Activated CD4-positive, alpha-beta T cell treated with anti-CD3 and anti-CD28 coated beads for 48 hours (primary cell): ENCODE measurements around the gene PPP3R1.

Experiments used
- DNase-seq: peaks from one replicate; pipeline ENCODE4 v3.0.0-alpha.2; 2020

The PPP3R1 gene

DNA sequence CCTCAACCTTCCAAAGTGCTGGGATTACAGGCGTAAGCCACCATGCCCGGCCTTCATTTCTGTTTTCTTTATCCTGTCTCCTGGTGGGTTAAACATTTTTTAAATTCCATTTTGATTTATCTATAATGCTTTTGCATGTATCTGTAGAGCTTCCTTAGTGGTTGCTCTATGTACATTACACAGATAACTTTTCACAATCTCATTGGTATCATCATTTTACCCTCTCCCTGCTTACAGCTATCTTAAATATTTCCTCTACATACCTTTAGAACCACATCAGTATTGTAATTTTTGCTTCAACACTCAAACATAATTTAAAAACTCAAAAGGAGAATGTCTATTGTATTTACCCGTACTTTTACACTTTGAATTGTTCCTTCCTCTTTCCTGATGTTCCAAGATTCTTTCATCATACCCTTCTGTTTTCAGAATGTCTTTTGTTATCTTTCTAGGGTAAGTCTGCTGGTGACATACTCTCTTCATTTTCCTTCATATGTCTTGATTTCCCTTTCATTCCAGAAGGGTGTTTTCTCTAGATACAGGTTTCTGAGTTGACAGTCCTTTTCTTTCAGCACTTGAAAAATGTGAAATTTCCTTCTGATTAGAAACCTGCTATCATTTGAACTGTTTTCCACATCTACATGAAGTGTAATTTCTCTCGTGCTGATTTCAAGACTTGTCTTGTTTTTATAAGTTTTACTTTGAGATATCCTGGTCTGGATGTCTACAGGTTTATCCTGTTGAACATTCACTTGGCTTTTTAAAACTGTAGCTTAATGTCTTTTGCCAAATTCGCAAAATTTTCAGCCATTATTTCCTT is 21.9 kb downstream of the PPP3R1 start:
- DNase-seq, result no peak

GRCh38 chr2:68226794-68227193 is 25.5 kb downstream of the PPP3R1 start:
- no peak for DNase-seq

DNA sequence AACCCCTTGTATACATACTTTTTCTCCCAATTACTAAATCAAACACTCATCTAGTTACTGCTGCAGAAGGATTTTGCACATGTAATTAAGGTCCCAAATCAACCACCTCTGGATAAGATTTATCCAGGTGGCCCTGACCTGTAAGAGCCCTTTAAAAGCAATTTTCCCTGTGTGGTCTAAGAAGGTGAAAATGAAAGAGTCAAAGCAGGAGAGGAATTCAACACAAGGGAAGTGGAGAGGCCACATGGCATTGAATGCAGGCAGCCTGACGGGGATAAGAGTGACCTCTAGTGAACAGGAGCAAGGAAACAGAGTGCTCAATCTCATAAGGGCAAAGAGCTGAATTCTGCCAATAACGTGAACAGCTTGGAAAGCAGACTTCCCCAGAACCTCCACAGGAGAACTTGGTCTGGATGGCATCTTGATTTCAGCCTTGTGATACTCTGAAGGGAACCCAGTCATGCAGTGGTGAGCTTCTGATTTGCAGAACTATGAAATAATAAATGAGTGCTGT is 27.2 kb downstream of the PPP3R1 start:
- DNase-seq, result no peak

- DNase-seq, result no peak
These were observed 28.9 kb downstream of the PPP3R1 start for GRCh38 chr2:68223419-68223818.

- no peak for DNase-seq
These were observed 30.0 kb downstream of the PPP3R1 start for GRCh38 chr2:68222287-68222686.

GRCh38 chr2:68218343-68218901 is 33.9 kb downstream of the PPP3R1 start:
- DNase-seq, result no peak

DNA sequence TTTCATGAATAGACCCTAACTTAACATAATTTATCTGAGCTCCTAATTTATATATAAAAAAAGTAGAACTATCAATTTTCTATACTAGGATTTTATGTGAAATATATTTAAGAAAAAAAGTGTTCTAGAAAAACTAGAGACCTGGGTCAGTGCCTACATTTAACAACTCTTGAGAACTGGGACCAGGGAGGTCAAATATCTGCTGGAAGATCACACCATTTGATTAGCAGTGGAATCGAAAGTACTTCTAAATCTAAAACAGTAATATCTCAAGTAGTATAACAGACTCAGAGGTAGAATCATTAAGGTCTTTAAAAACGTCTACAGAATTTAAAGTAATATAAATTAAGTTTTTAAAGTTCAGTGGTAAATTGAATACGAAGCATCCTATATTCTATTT is 34.6 kb downstream of the PPP3R1 start:
- DNase-seq, result no peak

DNA sequence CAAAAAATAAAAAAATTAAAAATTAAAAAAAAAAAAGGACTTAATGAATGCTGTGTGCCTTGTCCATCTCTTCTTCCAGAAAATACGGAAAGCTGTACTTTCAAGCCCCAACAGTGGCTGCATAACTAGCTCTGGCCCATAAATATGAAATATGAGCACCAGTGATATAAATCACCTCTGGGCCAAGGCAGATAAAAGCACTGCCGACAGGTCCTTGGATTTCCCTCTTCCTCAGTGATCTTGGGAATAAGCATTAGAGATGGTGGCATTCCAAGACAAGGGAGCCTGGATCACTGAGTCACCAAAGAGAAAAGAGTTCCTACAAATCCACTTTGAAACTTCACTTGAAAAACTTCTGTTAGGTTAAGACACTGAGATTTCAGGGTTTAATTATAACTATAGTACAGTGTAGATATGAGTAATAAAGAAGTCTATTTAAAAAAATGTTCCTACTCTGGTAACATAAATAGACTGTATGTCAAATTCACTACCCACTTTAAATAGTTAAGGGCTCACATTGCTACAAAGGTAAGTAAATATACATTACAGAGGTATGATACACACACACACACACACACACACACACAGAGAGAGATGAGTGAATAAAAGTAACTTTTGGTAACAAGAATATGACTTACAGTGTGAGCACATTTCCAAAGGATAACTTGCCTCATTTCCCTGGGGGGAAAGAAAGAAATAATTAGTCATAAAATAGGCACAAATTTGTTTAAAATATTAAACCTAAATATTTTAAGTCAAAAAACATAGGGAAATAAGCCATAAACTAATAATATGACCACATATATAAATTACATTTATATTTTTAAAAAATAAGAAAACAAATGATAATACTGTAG is 35.6 kb downstream of the PPP3R1 start:
- DNase-seq, result no peak

GRCh38 chr2:68214381-68214780 is 38.0 kb downstream of the PPP3R1 start:
- no peak for DNase-seq

DNA sequence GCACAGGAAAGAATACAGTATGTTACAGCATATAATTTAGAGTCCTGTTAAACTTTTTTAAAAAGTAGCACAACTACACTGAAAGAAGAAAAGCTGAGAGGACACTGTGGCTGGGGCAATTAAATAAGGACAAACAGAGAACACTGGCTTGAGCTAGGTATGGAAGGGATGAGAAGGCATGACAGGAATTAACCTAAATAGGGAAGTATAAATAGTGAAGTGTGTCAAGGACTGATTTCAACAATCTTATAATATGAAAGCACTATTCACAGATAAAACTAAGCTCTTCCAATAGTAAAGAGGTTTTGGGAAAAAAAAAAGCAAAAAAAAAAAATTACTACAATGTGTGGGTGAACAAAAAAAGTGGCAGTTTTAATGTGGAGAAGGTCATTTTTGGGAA is 45.5 kb downstream of the PPP3R1 start:
- DNase-seq, result no peak

DNA sequence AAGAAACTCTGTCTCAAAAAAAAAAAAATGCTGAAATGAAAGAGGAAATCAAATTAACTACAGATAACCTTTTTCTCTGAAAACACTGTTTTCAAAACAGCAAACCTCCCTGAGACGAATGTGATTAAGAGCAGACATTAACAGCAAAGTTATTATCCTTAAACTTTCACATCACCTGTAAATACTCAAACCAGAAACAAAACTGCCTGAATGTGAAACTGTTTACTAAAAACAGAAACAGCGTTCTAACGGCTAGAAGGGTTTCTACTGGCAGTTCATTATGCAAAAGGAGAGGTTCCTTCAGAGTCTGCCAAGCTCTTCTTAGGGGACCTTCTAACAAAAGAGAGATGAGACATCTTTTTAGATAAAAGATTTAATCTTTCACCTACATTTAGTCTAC is 48.7 kb downstream of the PPP3R1 start:
- no peak for DNase-seq

DNA sequence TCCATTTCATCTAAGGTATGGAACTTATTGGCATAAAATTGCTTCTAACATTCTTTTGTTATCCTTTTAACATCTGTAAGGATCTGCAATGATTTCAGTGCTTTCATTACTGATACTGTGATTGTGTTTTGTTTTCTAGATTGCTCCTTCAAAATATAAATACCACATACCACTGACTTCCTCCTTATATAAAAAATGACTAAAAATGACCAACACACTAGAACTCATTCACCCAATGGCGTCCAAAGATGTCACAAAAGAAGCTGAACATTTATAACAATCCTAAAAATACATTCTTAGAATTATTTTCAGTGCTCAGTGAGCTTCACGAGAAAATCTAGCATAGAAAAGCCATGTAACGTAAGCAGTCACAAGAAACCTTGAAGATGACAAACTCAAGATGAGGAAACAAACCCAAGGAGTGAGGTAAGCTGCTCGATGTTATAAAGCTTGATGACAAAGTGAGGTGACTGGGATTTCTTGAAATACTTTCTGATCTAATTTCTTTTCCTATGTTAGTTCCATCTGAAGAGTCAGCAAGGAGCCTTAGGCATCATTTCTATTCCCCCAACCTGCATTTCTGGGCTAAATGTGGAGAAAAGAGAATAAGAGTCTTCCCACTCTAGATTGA is 52.1 kb downstream of the PPP3R1 start:
- DNase-seq, result no peak

GRCh38 chr2:68196120-68196716 is 56.1 kb downstream of the PPP3R1 start:
- DNase-seq, result peak; percentile 33

- DNase-seq, result no peak
These were observed 57.2 kb downstream of the PPP3R1 start for GRCh38 chr2:68195096-68195495.

DNA sequence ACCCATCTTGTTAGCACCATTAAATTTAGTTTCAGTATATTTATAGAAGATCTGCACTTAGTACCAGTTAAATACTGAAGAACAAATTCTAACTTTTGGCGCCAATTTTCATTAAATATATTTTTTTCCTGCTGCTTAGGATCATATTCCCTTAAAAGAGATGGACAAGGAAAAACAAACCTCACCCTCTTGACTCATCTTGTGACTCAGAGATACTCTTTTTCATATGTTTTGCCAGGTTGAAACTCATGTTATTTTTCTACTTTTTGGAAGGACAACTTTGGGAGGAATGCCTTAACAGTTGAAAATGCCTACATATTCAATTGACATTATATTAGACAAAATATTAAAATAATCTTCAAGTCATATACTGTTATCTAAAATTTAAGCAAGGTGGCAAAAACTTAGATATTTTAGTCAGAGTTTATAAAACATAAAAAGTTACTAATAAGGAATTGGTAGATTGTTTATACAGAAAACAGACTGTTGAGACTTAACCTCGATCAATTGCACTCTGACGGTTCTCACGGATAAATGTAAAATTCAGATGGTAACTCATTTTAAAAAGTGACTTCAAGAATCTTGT is 58.5 kb downstream of the PPP3R1 start:
- DNase-seq, result no peak

GRCh38 chr2:68193144-68193543 is 59.2 kb downstream of the PPP3R1 start:
- no peak for DNase-seq

DNA sequence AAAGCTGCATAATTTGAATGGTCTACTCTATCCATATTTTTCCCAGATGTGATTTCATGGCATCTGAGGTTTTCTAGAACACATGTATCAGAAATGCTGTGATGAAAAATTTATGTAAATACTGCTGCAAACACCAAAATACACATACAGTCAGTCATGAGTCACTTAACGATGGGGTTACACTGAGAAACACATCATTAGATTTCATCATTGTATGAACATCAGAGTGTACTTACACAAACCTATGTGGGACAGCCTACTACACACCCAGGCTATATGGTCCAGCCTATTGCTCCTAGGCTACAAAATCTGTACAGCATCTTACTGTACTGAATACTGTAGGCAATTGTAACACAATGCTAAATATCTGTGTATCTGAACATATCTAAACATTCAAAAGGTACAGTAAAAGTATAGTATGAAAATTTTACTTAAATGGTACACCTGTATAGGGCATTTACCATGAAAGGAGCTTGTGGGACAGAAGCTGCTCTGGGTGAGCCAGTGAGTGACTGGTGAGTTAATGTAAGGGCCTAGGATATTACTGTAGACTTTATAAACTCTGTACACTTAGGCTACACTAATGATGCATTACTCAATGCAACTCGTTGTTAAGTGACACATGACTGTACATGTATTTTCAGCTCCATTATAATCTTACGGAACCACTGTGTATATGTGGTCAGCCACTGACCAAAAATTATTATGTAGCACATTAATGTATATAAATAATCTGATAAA is 61.2 kb downstream of the PPP3R1 start:
- DNase-seq, result no peak

DNA sequence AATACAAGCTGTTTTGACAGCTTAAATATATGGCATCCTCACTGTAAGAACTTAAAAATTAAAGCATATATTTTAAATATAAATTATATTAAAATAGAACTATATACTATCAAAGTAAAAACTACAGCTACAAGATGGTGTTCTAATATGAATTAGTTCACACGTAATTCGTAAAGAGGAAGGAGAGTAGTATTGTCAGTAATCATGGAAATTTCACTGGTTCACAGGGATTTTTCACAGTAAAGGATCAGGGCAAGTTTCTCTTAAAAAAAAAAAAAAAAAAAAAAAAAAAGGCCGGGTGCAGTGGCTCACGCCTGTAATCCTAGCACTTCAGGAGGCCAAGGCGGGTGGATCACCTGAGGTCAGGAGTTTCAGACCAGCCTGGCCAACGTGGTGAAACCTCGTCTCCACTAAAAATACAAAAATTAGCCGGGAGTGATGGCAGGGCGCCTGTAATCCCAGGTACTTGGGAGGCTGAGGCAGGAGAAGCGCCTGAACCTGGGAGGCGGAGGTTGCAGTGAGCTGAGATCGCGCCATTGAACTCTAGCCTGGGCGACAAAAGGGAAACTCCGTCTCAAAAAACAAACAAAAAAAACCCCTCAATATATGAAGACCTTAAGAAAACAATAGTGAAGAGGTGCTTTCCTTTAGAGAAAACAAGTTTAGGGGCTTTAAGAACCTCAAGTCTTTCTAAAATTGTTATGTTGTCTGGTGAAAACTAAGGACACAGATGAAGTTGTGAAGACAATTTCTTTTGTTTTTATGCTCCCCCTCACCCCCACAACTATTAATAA is 62.1 kb downstream of the PPP3R1 start:
- no peak for DNase-seq

- no peak for DNase-seq
These were observed 63.5 kb downstream of the PPP3R1 start for GRCh38 chr2:68188831-68189230.

- no peak for DNase-seq
These were observed 65.0 kb downstream of the PPP3R1 start for GRCh38 chr2:68187329-68187728.
